ENCODE measurements around the gene KIRREL3. TPM values are rescaled to one million over a fixed set of nuclear protein-coding genes. Genes with fewer than 3 reads are reported as not detected.

The KIRREL3 gene
- total and polyA plus RNA-seq, 12 donors: 0.13 to 0.58 (median 0.30) TPM

DNA sequence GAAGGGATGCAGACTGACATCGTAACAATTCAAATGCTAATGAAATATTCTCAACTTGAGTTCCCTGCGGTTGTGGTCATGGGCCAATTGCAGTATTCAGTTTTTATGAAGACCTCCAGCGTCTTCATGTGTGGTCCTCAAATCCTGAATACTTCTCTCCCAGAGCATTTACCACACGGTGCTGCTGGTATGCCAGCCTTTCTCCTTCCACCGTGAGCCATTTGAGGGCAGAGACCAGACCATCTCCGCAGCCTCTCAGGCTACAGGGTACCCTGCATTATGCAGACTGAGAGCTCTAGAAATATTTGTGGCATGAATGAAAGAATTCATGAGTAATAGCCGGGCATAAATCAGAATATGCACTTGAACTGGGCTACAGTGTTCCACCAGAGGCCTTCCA lies 355.4 kb downstream of the KIRREL3 start:
- Histone ChIP-seq H3K9me3 (no peaks in the 10 kb centered on the region), H3K27ac (no peak overlapping the region), H3K27me3 (peaks cover 0 to 16% (median 8%) of the 10 kb centered on the region in 7 donors), H3K4me3 (no peak overlapping the region), H3K4me1 (peaks cover 0 to 5% (median 0%) of the 10 kb centered on the region in 9 donors), H3K36me3 (no peaks in the 10 kb centered on the region)
- no peak for DNase-seq
- intact Hi-C loops (cut with DNase I): no loop called here
- ATAC-seq: no peak
- TF ChIP-seq, protein P1, sequence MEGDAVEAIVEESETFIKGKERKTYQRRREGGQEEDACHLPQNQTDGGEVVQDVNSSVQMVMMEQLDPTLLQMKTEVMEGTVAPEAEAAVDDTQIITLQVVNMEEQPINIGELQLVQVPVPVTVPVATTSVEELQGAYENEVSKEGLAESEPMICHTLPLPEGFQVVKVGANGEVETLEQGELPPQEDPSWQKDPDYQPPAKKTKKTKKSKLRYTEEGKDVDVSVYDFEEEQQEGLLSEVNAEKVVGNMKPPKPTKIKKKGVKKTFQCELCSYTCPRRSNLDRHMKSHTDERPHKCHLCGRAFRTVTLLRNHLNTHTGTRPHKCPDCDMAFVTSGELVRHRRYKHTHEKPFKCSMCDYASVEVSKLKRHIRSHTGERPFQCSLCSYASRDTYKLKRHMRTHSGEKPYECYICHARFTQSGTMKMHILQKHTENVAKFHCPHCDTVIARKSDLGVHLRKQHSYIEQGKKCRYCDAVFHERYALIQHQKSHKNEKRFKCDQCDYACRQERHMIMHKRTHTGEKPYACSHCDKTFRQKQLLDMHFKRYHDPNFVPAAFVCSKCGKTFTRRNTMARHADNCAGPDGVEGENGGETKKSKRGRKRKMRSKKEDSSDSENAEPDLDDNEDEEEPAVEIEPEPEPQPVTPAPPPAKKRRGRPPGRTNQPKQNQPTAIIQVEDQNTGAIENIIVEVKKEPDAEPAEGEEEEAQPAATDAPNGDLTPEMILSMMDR (IDR thresholded peaks at IDR 0.05): no peak
- WGBS, 2 donors: 87 to 90% methylated on average over 7 of the region's 7 CpGs

DNA sequence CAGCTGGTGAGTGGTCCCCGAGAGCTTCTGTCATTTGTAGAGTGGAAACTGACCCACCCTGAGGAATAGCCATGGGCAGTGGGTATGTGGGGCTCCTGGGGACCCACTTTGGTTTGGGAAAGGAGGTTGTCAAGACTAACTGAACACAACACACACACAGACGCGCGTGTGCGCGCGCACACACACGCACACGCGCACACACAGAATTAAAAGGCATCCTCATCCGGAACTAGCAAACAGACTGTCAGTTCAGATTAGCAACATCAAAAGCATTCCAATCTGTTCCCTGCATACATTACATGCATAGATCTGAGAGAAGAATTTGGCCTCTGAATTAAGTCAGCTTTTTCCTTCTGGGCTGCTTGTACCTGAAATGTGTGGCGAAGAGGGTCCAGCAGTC lies 360.4 kb downstream of the KIRREL3 start:
- no peak for ATAC-seq
- H3K9me3 ChIP-seq: no peaks in the 10 kb centered on the region
- intact Hi-C loops (cut with DNase I): no loop called here
- TF ChIP-seq, protein P1 (IDR thresholded peaks at IDR 0.05): no peak
- H3K4me1 ChIP-seq: no peaks in the 10 kb centered on the region
- no peak for DNase-seq
- WGBS, 2 donors: 69 to 77% methylated on average over 12 of the region's 12 CpGs
- H3K4me3 ChIP-seq: no peak overlapping the region
- no peak overlapping the region for H3K27ac ChIP-seq
- no peaks in the 10 kb centered on the region for H3K36me3 ChIP-seq
- peaks cover 0 to 41% (median 13%) of the 10 kb centered on the region in 7 donors for H3K27me3 ChIP-seq

DNA sequence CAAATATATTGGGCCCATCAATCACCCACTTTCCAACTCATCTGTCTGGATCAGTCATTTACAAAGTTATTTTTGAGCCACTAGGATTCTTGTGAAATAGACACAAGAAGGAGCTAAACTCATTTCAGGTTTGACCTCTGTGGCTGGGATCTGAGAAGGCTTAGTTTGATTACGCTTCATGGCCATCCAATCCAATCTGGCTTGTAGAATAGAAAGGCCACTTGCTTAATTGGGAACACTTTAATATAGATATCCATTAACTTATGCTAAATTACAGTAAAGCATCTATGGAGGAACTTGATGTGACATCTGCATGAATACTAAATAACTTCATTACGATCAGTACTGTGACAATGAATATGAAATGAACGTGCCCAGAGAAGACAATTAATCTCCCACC lies 360.9 kb downstream of the KIRREL3 start:
- 91% methylated on average over 3 of the region's 3 CpGs for WGBS, 2 donors

DNA sequence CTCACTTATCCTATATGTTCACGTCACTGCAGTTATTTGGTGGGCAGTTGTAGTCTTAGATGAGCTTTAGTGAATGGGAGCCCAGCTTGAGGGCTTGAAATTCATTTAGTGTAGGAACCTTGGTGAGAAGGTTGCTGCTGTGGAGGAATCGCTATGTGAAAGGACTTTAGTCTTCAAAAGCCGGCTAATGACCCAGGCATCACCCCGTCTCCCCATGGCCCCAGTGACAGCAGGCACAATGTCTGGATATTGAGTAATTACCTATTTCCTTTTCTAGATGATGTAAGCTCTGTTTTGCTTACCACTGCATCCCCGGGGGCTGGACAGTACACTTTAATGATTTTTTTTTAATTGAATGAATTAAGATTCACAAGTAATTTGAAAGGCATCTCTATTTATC lies 361.9 kb downstream of the KIRREL3 start:
- H3K27ac ChIP-seq: no peak overlapping the region
- TF ChIP-seq, protein P1 (IDR thresholded peaks at IDR 0.05): no peak
- intact Hi-C loops (cut with DNase I): no loop called here
- no peak overlapping the region for H3K4me3 ChIP-seq
- no peaks in the 10 kb centered on the region for H3K4me1 ChIP-seq
- no peaks in the 10 kb centered on the region for H3K9me3 ChIP-seq
- DNase-seq: no peak
- peaks cover 0 to 50% (median 20%) of the 10 kb centered on the region in 7 donors for H3K27me3 ChIP-seq
- ATAC-seq: no peak
- H3K36me3 ChIP-seq: no peaks in the 10 kb centered on the region
- whole genome bisulfite sequencing, 2 donors: 69 to 72% methylated on average over 5 of the region's 5 CpGs

More for the DNA sequence above, 360.9 kb downstream of the KIRREL3 start:
- Histone ChIP-seq H3K27me3 (peaks cover 0 to 45% (median 18%) of the 10 kb centered on the region in 7 donors), H3K27ac (no peak overlapping the region), H3K36me3 (no peaks in the 10 kb centered on the region), H3K9me3 (no peaks in the 10 kb centered on the region), H3K4me1 (no peaks in the 10 kb centered on the region), H3K4me3 (no peak overlapping the region)
- intact Hi-C loops (cut with DNase I): no loop called here
- ATAC-seq (no peak), DNase-seq (no peak)
- TF ChIP-seq, protein P1 (IDR thresholded peaks at IDR 0.05): no peak
